Thyroid gland (tissue), 4 donors: Measurements from ENCODE around the gene MTHFD1. TPM values are rescaled to one million over a fixed set of nuclear protein-coding genes. Genes with fewer than 3 reads are reported as not detected.
"Not testable (repeated sequence)": the region's sequence is repeated elsewhere in the genome, so short reads cannot be mapped to it uniquely, and the experiment has no call there.

Experiments used
- DNase-seq, 2 donors: peaks; one replicate each; pipeline ENCODE4 v3.0.0-alpha.2; 2019
- H3K27ac ChIP-seq, 3 donors: fragments of 200-600 bp; sonication (generic); 1 replicate in 2 of 3; 2 replicates in 1 of 3; pipeline ENCODE4 v1.5.1; 2016 to 2019; ENCODE audit warnings: mild to moderate bottlenecking in 1 of 3, moderate library complexity in 1 of 3
- H3K27me3 ChIP-seq: fragments of 200-600 bp; sonication (generic); one replicate; pipeline ENCODE4 v1.5.1; 2019
- H3K36me3 ChIP-seq, 2 donors: fragments of 200-600 bp; sonication (generic); one replicate each; pipeline ENCODE4 v1.5.1; 2016 to 2019
- H3K4me1 ChIP-seq, 2 donors: fragments of 200-600 bp; sonication (generic); one replicate each; pipeline ENCODE4 v1.5.1; 2017 to 2019
- H3K4me3 ChIP-seq, 3 donors: fragments of 200-600 bp; sonication (generic); replicated peaks in 1 of 3; 1 replicate in 2 of 3; 2 replicates in 1 of 3; pipeline ENCODE4 v1.5.1; 2016; ENCODE audit warnings: mild to moderate bottlenecking in 1 of 3
- H3K9me3 ChIP-seq: fragments of 200-600 bp; sonication (generic); one replicate; pipeline ENCODE4 v1.5.1; 2017
- POLR2A ChIP-seq, 2 donors: fragments of 450-650 bp; IDR thresholded peaks; one replicate each; pipeline ENCODE4 v1.6.1; 2017; ENCODE audit warnings: antibody characterized with exemption in 2 of 2, mild to moderate bottlenecking in 2 of 2, moderate library complexity in 1 of 2
- WGBS, 2 donors: methylation state at CpG; one replicate each; pipeline ENCODE4 v1.1.5; 2017; 5-methylcytosine and 5-hydroxymethylcytosine counted together
- intact Hi-C: fragments of 100-400 bp; cut with DNase I; formaldehyde crosslinking; loops from one replicate; pipeline ENCODE4 v1.15.1; 2023
- total RNA-seq, 4 donors: library from RNA; depleted of rRNA; stranded (reverse); fragments of >200 nt; gene quantifications; one replicate each; pipeline ENCODE4 v1.2.3, GENCODE V29; 2016
- TF ChIP-seq, protein P1 (sequence below), 6 experiments: fragments of 200-600 bp in 3 of 6; fragments of 450-650 bp in 3 of 6; sonication (generic) in 3 of 6; IDR thresholded peaks; one replicate each; pipeline ENCODE4 v1.5.1; 2016 to 2019; ENCODE audit warnings: antibody characterized with exemption in 6 of 6, mild to moderate bottlenecking in 2 of 6, inconsistent platforms in 1 of 6, moderate library complexity in 1 of 6

MTHFD1 gene
- total RNA-seq, 4 donors from 2014 or later, result 26.9 to 48.0 (median 33.2) TPM

DNA sequence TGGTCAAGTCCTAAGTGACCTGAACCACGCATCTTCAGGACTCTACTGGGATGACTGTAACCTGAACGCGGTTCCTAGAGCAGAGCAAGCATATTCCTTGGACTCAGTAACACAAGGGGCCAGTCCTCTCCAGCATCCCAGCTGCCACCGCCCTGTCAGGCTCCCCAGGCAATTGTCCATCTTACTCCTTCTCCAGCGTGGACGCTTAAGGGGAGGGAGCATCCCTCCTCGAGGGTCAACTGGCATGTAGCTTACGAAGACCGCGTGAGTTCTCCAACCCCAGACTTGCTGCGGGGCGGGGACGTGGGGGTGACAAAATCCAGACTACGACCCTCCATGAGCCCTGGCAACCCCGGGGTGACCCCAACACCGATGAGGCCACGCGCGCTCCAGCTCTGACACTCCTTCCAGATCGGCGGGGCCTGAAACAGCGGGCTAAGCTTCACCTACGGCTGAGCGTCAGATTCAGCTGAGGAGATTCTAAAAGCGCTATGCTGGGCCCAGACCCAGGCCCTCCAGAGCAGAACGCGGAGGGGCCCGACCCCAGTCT, 846 bp upstream of the MTHFD1 start:
- peak overlapping the region; percentile 3 to 74 (median 57) for H3K4me3 ChIP-seq
- 4 to 8% methylated on average over 12 to 23 of the region's 28 CpGs for WGBS, 2 donors
- no peaks in the 10 kb centered on the region for H3K9me3 ChIP-seq
- intact Hi-C loops, result no loop called here
- no peaks in the 10 kb centered on the region for H3K36me3 ChIP-seq
- TF ChIP-seq, protein P1, sequence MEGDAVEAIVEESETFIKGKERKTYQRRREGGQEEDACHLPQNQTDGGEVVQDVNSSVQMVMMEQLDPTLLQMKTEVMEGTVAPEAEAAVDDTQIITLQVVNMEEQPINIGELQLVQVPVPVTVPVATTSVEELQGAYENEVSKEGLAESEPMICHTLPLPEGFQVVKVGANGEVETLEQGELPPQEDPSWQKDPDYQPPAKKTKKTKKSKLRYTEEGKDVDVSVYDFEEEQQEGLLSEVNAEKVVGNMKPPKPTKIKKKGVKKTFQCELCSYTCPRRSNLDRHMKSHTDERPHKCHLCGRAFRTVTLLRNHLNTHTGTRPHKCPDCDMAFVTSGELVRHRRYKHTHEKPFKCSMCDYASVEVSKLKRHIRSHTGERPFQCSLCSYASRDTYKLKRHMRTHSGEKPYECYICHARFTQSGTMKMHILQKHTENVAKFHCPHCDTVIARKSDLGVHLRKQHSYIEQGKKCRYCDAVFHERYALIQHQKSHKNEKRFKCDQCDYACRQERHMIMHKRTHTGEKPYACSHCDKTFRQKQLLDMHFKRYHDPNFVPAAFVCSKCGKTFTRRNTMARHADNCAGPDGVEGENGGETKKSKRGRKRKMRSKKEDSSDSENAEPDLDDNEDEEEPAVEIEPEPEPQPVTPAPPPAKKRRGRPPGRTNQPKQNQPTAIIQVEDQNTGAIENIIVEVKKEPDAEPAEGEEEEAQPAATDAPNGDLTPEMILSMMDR (IDR thresholded peaks at IDR 0.05), result no peak
- TF ChIP-seq POLR2A (IDR thresholded peaks at IDR 0.05), result no peak
- H3K27ac ChIP-seq, result peak overlapping the region; percentile 51 to 65 (median 61)
- peaks cover 13 to 21% of the 10 kb centered on the region in 2 donors for H3K4me1 ChIP-seq
- DNase-seq, result peak in 1 of 2 donors; percentile 9
- no peaks in the 10 kb centered on the region for H3K27me3 ChIP-seq

DNA sequence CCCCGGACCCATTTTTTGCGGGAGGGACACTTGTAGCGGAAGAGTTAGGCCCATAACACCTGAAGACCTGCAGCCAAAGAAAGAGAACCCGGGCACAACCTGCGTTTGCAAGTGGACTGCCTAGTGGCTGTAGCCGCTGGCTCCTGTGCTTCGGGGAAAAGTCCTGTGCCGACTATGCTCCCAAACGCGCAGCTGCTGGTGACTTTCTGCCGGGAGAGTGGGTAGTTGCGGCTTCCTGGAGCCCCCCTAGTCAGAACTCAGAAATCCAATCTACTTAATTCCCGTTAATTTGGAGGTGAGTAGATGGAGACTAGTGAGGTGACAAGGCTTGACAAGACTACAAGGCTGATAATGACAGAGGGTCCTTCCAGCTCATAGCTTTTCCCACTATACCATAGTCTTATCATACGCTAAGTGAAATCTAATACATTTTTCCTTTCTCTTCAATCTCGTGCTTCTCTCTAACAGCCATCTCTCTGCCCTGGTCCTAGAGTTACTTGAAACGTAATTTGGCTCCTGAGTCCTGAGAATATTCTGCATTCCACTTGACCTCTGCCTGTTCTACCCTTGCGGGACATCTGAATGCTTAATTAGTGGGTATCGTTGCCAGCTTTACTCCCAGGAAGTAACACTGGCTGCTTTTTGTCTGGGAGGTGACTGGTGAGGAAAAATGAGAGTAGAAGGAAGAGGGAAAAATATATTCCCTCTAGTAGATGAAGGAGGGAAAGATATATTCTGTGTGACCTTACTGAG, 556 bp downstream of the MTHFD1 start:
- H3K4me1 ChIP-seq, result peaks cover 13 to 21% of the 10 kb centered on the region in 2 donors
- H3K27me3 ChIP-seq, result no peaks in the 10 kb centered on the region
- H3K36me3 ChIP-seq, result no peaks in the 10 kb centered on the region
- intact Hi-C loops, result no loop called here
- no peaks in the 10 kb centered on the region for H3K9me3 ChIP-seq
- H3K27ac ChIP-seq, result peak overlapping the region in 2 of 3 donors; percentile 31 to 65
- no peak for TF ChIP-seq POLR2A (IDR thresholded peaks at IDR 0.05)
- TF ChIP-seq, protein P1 (IDR thresholded peaks at IDR 0.05), result no peak
- H3K4me3 ChIP-seq, result peak overlapping the region; percentile 36 to 57 (median 36)
- peak in 1 of 2 donors; percentile 44 for DNase-seq
- WGBS, 2 donors, result 2 to 5% methylated on average over 9 to 15 of the region's 18 CpGs

DNA sequence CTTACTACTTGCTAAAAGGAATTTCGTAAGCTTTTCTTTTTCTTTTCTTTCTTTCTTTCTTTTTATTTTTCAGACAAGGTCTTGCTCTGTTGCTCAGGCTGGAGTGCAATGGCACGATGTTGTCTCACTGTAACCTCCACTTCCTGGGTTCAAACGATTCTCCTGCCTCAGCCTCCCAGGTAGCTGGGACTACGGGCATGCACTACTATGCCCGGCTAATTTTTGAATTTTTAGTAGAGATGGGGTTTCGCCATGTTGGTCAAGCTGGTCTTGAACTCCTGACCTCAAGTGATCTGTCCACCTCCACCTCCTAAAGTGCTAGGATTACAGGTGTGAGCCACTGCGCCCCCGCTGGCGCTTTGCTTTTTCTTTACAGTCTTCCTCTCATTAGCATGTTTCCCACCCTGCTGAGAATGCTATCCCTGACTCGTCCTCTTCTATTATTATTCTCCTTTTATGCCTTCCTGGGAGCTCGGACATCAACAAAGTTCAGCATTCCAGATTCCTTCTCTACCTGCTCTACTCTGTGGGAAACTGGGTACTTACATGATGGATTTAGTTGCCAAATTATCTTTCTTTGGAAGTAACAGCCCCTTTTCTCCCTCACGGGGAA, 3.1 kb downstream of the MTHFD1 start:
- Histone ChIP-seq H3K36me3 (no peaks in the 10 kb centered on the region), H3K4me3 (no peak overlapping the region), H3K4me1 (peaks cover 13 to 21% of the 10 kb centered on the region in 2 donors), H3K27me3 (no peaks in the 10 kb centered on the region), H3K27ac (no peak overlapping the region), H3K9me3 (no peaks in the 10 kb centered on the region)
- intact Hi-C loops, result no loop called here
- no peak for DNase-seq
- TF ChIP-seq, protein P1 (IDR thresholded peaks at IDR 0.05), result no peak
- TF ChIP-seq POLR2A (IDR thresholded peaks at IDR 0.05), result no peak
- whole genome bisulfite sequencing, 2 donors, result 90% methylated on average over 12 of the region's 12 CpGs

DNA sequence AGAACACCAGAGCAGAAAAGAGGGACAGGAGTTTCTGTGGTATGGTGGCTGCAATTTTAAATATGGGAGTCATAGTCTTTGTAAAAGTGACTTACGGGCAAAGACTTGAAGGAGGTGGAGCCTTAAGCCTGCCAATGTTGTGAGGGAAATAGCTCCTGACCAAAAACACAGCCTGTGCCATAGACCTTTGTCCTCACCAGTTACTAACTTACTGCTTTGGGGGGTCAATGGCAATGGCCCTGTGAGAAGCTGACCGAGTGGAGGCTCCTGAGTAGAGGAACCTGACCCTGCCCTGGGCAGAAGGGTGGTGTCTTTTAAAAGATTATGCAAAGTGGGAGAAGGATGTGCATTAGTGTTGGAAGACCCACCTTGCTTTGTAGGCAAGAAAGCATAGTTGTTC, 3.8 kb downstream of the MTHFD1 start:
- 93 to 98% methylated on average over 2 of the region's 2 CpGs for WGBS, 2 donors
- Histone ChIP-seq H3K27me3 (no peaks in the 10 kb centered on the region), H3K36me3 (no peaks in the 10 kb centered on the region), H3K4me1 (peaks cover 11 to 19% of the 10 kb centered on the region in 2 donors), H3K4me3 (no peak overlapping the region), H3K9me3 (no peaks in the 10 kb centered on the region), H3K27ac (no peak overlapping the region)
- intact Hi-C loops, result no loop called here
- TF ChIP-seq POLR2A (IDR thresholded peaks at IDR 0.05), result no peak
- TF ChIP-seq, protein P1 (IDR thresholded peaks at IDR 0.05), result no peak
- no peak for DNase-seq

DNA sequence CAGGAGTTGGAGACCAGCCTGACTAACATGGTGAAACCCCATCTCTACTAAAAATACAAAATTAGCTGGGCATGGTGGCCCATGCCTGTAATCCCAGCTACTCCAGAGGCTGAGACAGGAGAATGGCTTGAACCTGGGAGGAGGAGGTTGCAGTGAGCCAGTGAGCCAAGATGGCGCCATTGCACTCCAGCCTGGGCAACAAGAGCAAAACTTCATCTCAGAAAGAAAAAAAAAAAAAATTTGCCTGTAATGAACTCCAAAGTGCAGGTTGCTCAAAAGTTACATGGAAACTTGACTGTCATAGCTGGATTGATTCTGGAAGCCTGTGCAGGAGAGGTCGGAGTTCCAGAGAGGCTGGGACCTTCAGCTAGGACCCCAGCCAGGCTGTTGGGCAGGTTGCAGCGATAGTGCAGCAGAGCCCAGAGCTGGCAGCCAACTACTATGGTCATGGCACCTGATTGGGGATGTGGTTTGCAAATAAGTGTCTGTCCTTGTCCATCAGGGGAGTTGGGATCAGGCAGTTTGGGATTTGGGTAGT, 5.1 kb downstream of the MTHFD1 start:
- intact Hi-C loops, H3K27ac ChIP-seq, H3K36me3 ChIP-seq, DNase-seq, H3K4me3 ChIP-seq, H3K27me3 ChIP-seq, H3K9me3 ChIP-seq: not testable (repeated sequence)
- peaks cover 8 to 15% of the 10 kb centered on the region in 2 donors for H3K4me1 ChIP-seq
- WGBS, 2 donors, result 92 to 98% methylated on average over 3 of the region's 3 CpGs
